DND-41 (cell line): ENCODE measurements around the gene EIPR1.

Source experiments
- ATAC-seq: fragments of 200-7000 bp; cut with Tn5 transposase; 3 replicates; pipeline ENCODE4 v1.9.1; 2021; ENCODE audit warnings: low read depth; ENCODE audit not compliant: insufficient read depth
- DNase-seq: peaks from one replicate; pipeline ENCODE4 v3.0.0-alpha.2; 2020
- H2AFZ ChIP-seq: 2 replicates; pipeline ENCODE4 v1.6.0; 2012; ENCODE audit warnings: low read depth, low read length
- H3K27ac ChIP-seq: 2 replicates; pipeline ENCODE4 v1.5.1; 2012; ENCODE audit warnings: low read length, inconsistent platforms
- H3K27me3 ChIP-seq: fragments of 200-600 bp; sonication (generic); 2 replicates; pipeline ENCODE4 v1.6.0; 2012; ENCODE audit warnings: low read length, mild to moderate bottlenecking, inconsistent platforms; ENCODE audit not compliant: insufficient read depth, poor library complexity
- H3K36me3 ChIP-seq: 2 replicates; pipeline ENCODE4 v1.5.1; 2012; ENCODE audit warnings: low read length, inconsistent platforms; ENCODE audit not compliant: insufficient read depth
- H3K4me1 ChIP-seq: 2 replicates; pipeline ENCODE4 v1.5.1; 2012; ENCODE audit warnings: mild to moderate bottlenecking, low read length; ENCODE audit not compliant: insufficient read depth
- H3K4me2 ChIP-seq: 2 replicates; pipeline ENCODE4 v1.6.0; 2012; ENCODE audit warnings: mild to moderate bottlenecking, moderate library complexity, low read length, inconsistent platforms; ENCODE audit not compliant: insufficient read depth
- H3K4me3 ChIP-seq, 2 experiments: fragments of 200-600 bp in 1 of 2; shearing (Covaris generic) in 1 of 2; 2 replicates each; pipeline ENCODE4 v1.5.1; 2012 to 2016; ENCODE audit warnings: inconsistent platforms in 2 of 2, low read length in 2 of 2, mild to moderate bottlenecking in 2 of 2, low read depth in 1 of 2, moderate library complexity in 1 of 2
- H3K79me2 ChIP-seq: 2 replicates; pipeline ENCODE4 v1.6.0; 2012; ENCODE audit warnings: low read length, inconsistent platforms; ENCODE audit not compliant: insufficient read depth
- H3K9ac ChIP-seq: 2 replicates; pipeline ENCODE4 v1.6.0; 2012; ENCODE audit warnings: low read depth, mild to moderate bottlenecking, inconsistent platforms, low read length, moderate library complexity
- H3K9me3 ChIP-seq: 2 replicates; pipeline ENCODE4 v1.5.1; 2012; ENCODE audit warnings: low read length, moderate library complexity, mild to moderate bottlenecking, inconsistent platforms; ENCODE audit not compliant: insufficient read depth, severe bottlenecking
- H4K20me1 ChIP-seq: 2 replicates; pipeline ENCODE4 v1.6.0; 2012; ENCODE audit warnings: low read length; ENCODE audit not compliant: insufficient read depth
- EZH2 ChIP-seq: IDR thresholded peaks from 3 replicates; pipeline ENCODE4 v1.6.1; 2012; ENCODE audit warnings: borderline replicate concordance, low read depth, mild to moderate bottlenecking, moderate library complexity, low read length, inconsistent platforms; ENCODE audit not compliant: severe bottlenecking
- TF ChIP-seq, protein P1 (sequence below): IDR thresholded peaks from 2 replicates; pipeline ENCODE4 v1.5.1; 2012; ENCODE audit warnings: borderline replicate concordance, low read length, moderate library complexity, mild to moderate bottlenecking; ENCODE audit not compliant: poor library complexity, severe bottlenecking; ENCODE audit errors: extremely low read depth

EIPR1 gene

DNA sequence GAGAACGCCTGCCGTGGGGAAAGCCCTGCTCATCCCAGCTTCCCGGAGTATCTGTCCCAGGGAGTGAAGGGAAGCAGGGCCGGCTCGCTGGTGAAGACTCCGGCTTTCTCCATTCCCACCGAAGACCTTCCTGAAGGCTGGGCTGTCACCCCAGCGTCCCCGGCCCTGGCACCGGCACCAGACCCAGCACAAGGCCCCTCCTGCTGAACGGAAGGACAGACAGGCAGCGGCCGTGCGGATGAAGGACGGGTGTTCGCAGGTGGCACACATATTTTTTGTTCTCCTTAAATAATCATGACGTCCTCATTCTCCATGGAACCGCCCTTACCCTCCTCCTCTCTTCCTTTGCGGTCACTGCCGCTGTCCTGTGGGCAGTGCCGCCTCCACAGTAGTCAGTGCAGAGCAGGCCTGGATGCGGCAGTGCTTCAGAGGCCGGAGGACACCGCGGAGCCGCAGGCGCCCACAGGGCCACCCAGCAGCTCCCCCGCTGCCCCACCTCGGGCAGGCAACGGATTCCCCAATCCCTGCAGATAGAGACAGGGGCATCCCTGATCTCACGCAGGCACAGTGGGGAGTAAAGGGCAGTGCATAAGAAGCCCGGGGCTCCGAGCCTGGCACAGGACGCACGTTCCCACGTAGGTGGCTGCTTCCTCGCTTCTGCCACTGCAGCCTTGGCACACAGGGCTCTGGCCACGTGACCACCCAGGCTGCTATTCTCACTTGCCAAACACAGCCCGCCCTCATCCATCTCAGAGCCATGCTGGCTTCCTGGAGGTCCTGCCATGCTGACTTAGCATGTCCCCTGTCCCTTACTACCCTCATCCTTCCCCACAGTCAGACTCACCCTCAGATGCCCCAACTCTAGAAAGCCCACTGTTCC is 229.7 kb downstream of the EIPR1 start:
- no peak overlapping the region for H3K27ac ChIP-seq

DNA sequence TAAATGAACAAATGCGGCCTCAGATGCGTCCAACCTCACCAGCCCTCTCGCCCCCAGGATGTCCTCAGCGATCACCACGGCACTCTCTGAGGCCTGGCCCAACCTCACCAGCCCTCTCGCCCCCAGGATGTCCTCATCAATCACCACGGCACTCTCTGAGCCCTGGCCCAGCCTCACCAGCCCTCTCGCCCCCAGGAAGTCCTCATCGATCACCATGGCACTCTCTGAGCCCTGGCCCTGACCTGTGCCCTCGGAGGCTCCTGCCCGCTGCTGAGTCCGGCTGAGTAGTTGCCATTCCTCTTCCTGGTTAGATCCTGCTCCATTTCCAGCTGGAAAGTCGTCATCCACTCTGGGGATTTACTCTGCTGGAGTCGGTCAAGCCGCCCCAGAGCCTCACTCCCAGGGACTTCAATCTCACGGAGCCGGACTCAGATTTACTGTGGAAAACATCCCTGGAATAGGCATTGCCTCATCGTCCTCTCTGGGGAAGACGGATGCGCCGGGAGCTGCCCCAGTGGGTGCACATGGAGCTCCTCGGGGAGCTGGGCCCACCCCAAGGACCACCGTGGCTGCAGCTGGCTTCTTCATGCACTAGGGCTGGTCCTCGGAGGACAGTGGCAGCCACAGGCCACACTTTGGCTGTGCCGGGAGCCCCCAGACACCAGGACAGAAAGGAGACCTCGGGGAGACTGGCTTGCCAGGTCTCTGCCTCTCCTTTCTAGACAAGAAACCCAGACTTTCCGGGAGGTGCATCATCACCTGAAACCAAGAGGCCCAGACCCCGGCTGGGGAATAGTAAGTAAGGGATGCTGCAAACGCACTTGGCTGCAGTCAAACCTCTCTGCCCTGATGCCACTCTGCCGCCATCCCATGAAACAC is 230.6 kb downstream of the EIPR1 start:
- H3K36me3 ChIP-seq, result no peaks in the 10 kb centered on the region
- no peaks in the 10 kb centered on the region for H3K27me3 ChIP-seq
- H3K79me2 ChIP-seq, result no peaks in the 10 kb centered on the region
- no peak overlapping the region for H3K27ac ChIP-seq
- no peak overlapping the region for H2AFZ ChIP-seq
- ATAC-seq, result no peak
- no peak overlapping the region for H3K9ac ChIP-seq
- no peaks in the 10 kb centered on the region for H3K4me1 ChIP-seq
- H3K4me2 ChIP-seq, result no peak overlapping the region
- H4K20me1 ChIP-seq, result no peaks in the 10 kb centered on the region
- H3K9me3 ChIP-seq, result no peaks in the 10 kb centered on the region
- DNase-seq, result no peak
- TF ChIP-seq, protein P1, sequence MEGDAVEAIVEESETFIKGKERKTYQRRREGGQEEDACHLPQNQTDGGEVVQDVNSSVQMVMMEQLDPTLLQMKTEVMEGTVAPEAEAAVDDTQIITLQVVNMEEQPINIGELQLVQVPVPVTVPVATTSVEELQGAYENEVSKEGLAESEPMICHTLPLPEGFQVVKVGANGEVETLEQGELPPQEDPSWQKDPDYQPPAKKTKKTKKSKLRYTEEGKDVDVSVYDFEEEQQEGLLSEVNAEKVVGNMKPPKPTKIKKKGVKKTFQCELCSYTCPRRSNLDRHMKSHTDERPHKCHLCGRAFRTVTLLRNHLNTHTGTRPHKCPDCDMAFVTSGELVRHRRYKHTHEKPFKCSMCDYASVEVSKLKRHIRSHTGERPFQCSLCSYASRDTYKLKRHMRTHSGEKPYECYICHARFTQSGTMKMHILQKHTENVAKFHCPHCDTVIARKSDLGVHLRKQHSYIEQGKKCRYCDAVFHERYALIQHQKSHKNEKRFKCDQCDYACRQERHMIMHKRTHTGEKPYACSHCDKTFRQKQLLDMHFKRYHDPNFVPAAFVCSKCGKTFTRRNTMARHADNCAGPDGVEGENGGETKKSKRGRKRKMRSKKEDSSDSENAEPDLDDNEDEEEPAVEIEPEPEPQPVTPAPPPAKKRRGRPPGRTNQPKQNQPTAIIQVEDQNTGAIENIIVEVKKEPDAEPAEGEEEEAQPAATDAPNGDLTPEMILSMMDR, result no peak
- no peak for TF ChIP-seq EZH2
- H3K4me3 ChIP-seq, result no peak overlapping the region

More for the DNA sequence above, 229.7 kb downstream of the EIPR1 start:
- H2AFZ ChIP-seq, result no peak overlapping the region
- no peaks in the 10 kb centered on the region for H3K36me3 ChIP-seq
- DNase-seq (no peak), ATAC-seq (no peak)
- no peak overlapping the region for H3K9ac ChIP-seq
- H3K4me3 ChIP-seq, result no peak overlapping the region
- H3K27me3 ChIP-seq, result no peaks in the 10 kb centered on the region
- H4K20me1 ChIP-seq, result no peaks in the 10 kb centered on the region
- no peaks in the 10 kb centered on the region for H3K4me1 ChIP-seq
- no peaks in the 10 kb centered on the region for H3K79me2 ChIP-seq
- TF ChIP-seq, protein P1, result no peak
- TF ChIP-seq EZH2, result no peak
- no peaks in the 10 kb centered on the region for H3K9me3 ChIP-seq
- no peak overlapping the region for H3K4me2 ChIP-seq

DNA sequence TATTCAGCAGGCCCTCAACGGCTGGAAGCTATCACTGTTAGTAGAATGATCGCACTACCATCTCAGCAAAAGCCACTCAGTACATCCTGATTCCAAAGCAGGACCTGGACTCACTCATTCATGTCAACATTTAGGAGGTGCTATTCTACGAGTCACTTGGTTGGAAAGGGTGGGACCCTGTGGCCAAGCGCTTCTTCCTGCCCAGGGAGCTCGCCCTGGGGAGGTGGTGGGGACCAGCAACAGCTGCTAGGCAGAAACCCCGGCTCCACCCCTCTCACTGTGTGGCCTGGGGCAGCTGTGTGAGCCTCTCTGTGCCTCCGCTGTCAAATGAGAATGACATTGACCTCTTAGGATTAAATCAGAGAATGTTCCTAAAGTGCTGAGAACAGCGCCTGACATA is 231.4 kb downstream of the EIPR1 start:
- no peaks in the 10 kb centered on the region for H3K36me3 ChIP-seq
- ATAC-seq (no peak), DNase-seq (no peak)
- no peaks in the 10 kb centered on the region for H3K27me3 ChIP-seq
- H3K4me1 ChIP-seq, result no peaks in the 10 kb centered on the region
- no peak overlapping the region for H3K4me3 ChIP-seq
- H2AFZ ChIP-seq, result no peak overlapping the region
- H3K4me2 ChIP-seq, result no peak overlapping the region
- no peaks in the 10 kb centered on the region for H4K20me1 ChIP-seq
- H3K79me2 ChIP-seq, result no peaks in the 10 kb centered on the region
- TF ChIP-seq, protein P1, result no peak
- no peak for TF ChIP-seq EZH2
- no peak overlapping the region for H3K27ac ChIP-seq
- peaks cover 2% of the 10 kb centered on the region for H3K9me3 ChIP-seq
- no peak overlapping the region for H3K9ac ChIP-seq
